Spleen (tissue), 7 donors: ENCODE measurements around the gene ATP7B.

ENCODE experiments used
- CTCF ChIP-seq, 11 experiments: fragments of 200-600 bp in 7 of 11; fragments of 450-650 bp in 4 of 11; sonication (generic) in 4 of 11; IDR thresholded peaks in 8 of 11; conservative IDR thresholded peaks in 3 of 11; 1 replicate in 7 of 11; 2 replicates in 4 of 11; pipeline versions ENCODE4 v1.4.0 to v1.8.0; 2016 to 2021; ENCODE audit warnings: antibody characterized with exemption in 11 of 11, inconsistent platforms in 4 of 11, mild to moderate bottlenecking in 1 of 11
- POLR2A ChIP-seq, 3 donors: fragments of 450-650 bp; IDR thresholded peaks; one replicate each; pipeline ENCODE4 v1.5.1; 2017; ENCODE audit warnings: antibody characterized with exemption in 3 of 3, mild to moderate bottlenecking in 1 of 3
- POLR2AphosphoS5 ChIP-seq, 3 donors: sonication (generic); formaldehyde crosslinking; IDR thresholded peaks; one replicate each; pipeline ENCODE4 v1.5.1; 2017; ENCODE audit warnings: antibody characterized with exemption in 3 of 3
- donor health status: DM: no; HTN: no; CAD: no; lungs with moderate emphysema.
- donor health status: DM: no; HTN: no; CAD: no.
- donor health status: DM: no; HTN: no; CAD: no.

GRCh38 chr13:52006523-52007245, 4.6 kb downstream of the ATP7B start:
- no peak for TF ChIP-seq CTCF (IDR thresholded peaks at IDR 0.05 in 8 of 11, conservative IDR thresholded peaks at IDR 0.05 in 3 of 11)
- no peak for TF ChIP-seq POLR2A (IDR thresholded peaks at IDR 0.05)
- TF ChIP-seq POLR2AphosphoS5 (IDR thresholded peaks at IDR 0.05), result no peak
